Measurements from ENCODE around the gene HNRNPL.

DNA sequence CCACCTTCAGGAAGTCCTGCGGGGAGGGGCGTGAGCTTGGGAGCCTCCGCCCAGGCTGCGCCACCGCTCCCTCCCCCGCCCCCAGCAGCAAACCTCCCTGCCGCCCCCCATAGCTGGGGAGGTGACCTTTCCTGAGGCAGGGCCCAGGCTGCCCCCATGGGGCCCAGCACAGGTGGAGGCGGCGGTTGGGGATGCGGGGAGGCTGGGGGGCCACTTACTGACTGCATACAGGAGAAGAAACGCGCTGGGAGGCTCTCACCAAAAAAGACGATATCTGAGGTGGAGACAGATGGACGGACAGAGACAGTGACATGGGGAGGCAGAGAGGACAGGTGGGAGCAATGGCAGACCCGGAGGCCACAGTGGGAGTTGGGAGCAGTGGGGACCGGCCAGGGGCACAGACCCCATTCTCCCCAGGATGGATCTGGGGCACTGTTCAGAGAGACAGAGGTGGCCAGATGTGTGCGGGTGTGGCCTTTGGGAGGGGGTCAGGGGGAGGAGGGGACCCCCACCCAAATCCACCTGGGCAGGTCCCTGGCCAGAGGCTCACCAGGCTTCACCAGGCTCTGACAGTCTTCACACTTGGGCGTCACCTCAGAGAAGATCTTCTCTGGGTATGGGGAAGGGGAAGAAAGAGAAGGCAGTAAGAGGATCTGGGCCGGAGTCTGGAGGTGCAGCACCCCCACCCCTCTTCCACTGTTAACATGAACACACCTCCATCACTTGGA is 31.3 kb upstream of the HNRNPL start:
- TF ChIP-seq, protein P1, sequence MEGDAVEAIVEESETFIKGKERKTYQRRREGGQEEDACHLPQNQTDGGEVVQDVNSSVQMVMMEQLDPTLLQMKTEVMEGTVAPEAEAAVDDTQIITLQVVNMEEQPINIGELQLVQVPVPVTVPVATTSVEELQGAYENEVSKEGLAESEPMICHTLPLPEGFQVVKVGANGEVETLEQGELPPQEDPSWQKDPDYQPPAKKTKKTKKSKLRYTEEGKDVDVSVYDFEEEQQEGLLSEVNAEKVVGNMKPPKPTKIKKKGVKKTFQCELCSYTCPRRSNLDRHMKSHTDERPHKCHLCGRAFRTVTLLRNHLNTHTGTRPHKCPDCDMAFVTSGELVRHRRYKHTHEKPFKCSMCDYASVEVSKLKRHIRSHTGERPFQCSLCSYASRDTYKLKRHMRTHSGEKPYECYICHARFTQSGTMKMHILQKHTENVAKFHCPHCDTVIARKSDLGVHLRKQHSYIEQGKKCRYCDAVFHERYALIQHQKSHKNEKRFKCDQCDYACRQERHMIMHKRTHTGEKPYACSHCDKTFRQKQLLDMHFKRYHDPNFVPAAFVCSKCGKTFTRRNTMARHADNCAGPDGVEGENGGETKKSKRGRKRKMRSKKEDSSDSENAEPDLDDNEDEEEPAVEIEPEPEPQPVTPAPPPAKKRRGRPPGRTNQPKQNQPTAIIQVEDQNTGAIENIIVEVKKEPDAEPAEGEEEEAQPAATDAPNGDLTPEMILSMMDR (IDR thresholded peaks at IDR 0.05; ENCODE audit: borderline replicate concordance, extremely low read depth, low read length, poor library complexity, severe bottlenecking), result no peak
- TF ChIP-seq EZH2 (IDR thresholded peaks at IDR 0.05; ENCODE audit: borderline replicate concordance, low read depth, low read length, severe bottlenecking), result no peak

Data from DND-41 (cell line).